Common myeloid progenitor, CD34-positive (primary cell): ENCODE data around the gene AMBRA1.
A peak's percentile ranks its signal among the peaks of the same experiment; 100 is the strongest.

Experiments
- CTCF ChIA-PET: fragments of 350-600 bp; sonication (Branson Sonifier 250); formaldehyde crosslinking; loops from one replicate; lab custom pipeline; 2021; ENCODE audit warnings: antibody characterized with exemption; lab: Charles Lee
- POLR2A ChIA-PET: fragments of 350-600 bp; sonication (Branson Sonifier 250); formaldehyde crosslinking; loops from one replicate; lab custom pipeline; 2021; ENCODE audit warnings: antibody characterized with exemption; lab: Charles Lee
- DNase-seq, 3 donors: peaks; one replicate each; pipeline versions ENCODE4 v3.0.0 to v3.0.0-alpha.2; 2013
- H3K27ac ChIP-seq, 2 experiments: 1 replicate in 1 of 2; 2 replicates in 1 of 2; pipeline ENCODE4 v1.7.0; 2013; ENCODE audit warnings: inconsistent platforms in 2 of 2, low read length in 2 of 2, mild to moderate bottlenecking in 2 of 2, low read depth in 1 of 2, moderate library complexity in 1 of 2; ENCODE audit not compliant: severe bottlenecking in 2 of 2, insufficient read depth in 1 of 2, poor library complexity in 1 of 2
- H3K27me3 ChIP-seq, 5 experiments: replicated peaks in 2 of 5; 1 replicate in 3 of 5; 2 replicates in 2 of 5; pipeline versions ENCODE4 v1.6.1 to v1.7.0; 2013; ENCODE audit warnings: low read length in 4 of 5, mild to moderate bottlenecking in 2 of 5, moderate library complexity in 2 of 5, inconsistent platforms in 1 of 5; ENCODE audit not compliant: insufficient read depth in 5 of 5, control insufficient read depth in 4 of 5
- H3K36me3 ChIP-seq, 4 experiments: 1 replicate in 2 of 4; 2 replicates in 2 of 4; pipeline versions ENCODE4 v1.6.1 to v1.7.0; 2013; ENCODE audit warnings: low read length in 3 of 4, control low read depth in 1 of 4, mild to moderate bottlenecking in 1 of 4; ENCODE audit not compliant: control insufficient read depth in 4 of 4, insufficient read depth in 4 of 4
- H3K4me1 ChIP-seq, 4 experiments: 1 replicate in 3 of 4; 2 replicates in 1 of 4; pipeline versions ENCODE4 v1.6.1 to v1.7.1; 2013; ENCODE audit warnings: low read length in 3 of 4, mild to moderate bottlenecking in 3 of 4, control low read depth in 1 of 4, inconsistent platforms in 1 of 4, moderate library complexity in 1 of 4; ENCODE audit not compliant: control insufficient read depth in 4 of 4, insufficient read depth in 4 of 4; ENCODE audit errors: control extremely low read depth in 1 of 4
- H3K4me3 ChIP-seq, 7 experiments: 1 replicate in 4 of 7; 2 replicates in 3 of 7; pipeline versions ENCODE4 v1.5.1 to v1.7.0; 2013; ENCODE audit warnings: mild to moderate bottlenecking in 7 of 7, low read length in 6 of 7, moderate library complexity in 6 of 7, inconsistent platforms in 2 of 7, low read depth in 2 of 7, control low read depth in 1 of 7; ENCODE audit not compliant: insufficient read depth in 4 of 7, control insufficient read depth in 1 of 7; ENCODE audit errors: extremely low read depth in 1 of 7
- H3K9me3 ChIP-seq, 5 experiments: 1 replicate in 4 of 5; 2 replicates in 1 of 5; pipeline versions ENCODE4 v1.6.1 to v1.7.1; 2013; ENCODE audit warnings: low read length in 4 of 5, mild to moderate bottlenecking in 2 of 5, inconsistent platforms in 1 of 5, low read depth in 1 of 5, moderate library complexity in 1 of 5; ENCODE audit not compliant: control insufficient read depth in 4 of 5, insufficient read depth in 2 of 5; ENCODE audit errors: control extremely low read depth in 1 of 5
- WGBS: methylation state at CpG from one replicate; pipeline ENCODE4 v1.1.5; 2013; ENCODE audit not compliant: insufficient coverage; 5-methylcytosine and 5-hydroxymethylcytosine counted together

AMBRA1 gene

DNA sequence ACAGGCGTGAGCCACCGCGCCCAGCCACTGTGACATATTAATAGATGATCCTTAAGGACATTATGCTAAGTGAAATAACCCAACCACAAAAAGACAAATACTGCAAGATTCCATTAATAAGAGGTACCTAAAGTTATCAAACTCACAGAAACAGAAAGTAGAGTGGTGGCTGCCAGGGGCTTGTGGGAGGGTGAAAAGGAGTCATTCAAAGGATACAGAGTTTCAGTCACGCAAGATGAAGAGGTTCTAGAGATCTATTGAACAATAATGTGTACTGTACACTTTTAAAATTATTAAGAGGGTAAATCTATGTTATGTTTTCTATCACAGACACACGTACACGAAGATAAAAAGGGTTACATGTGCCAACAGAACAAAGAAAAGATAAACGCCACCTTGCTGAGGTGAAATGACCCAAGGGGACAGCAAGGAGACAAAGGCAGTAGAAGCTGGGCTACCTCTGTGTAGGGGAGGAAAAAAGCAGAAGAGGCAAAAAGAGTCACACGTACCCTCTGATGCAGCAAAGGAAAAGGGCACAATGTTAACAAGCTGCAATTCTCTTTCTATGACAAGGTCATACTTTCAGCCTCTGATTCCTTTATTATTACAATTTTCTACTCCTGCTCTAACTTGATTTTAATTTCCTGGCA lies 65.3 kb downstream of the AMBRA1 start:
- ChIA-PET POLR2A (no interaction called here), CTCF (interaction anchor here (0.6 to 19.2 kb wide), 23 partner anchors 9 to 223 kb away, joined by 3 to 190 read pairs (median 3); no protein-coding TSS in a partner anchor)
- DNase-seq: peak in 2 of 3 donors; percentile 29 to 41
- Histone ChIP-seq H3K9me3 (no peaks in the 10 kb centered on the region), H3K36me3 (peaks cover 2 to 6% (median 4%) of the 10 kb centered on the region in 4 experiments), H3K4me1 (peaks cover 0 to 16% (median 12%) of the 10 kb centered on the region in 4 experiments), H3K27ac (no peak overlapping the region), H3K27me3 (no peaks in the 10 kb centered on the region), H3K4me3 (no peak overlapping the region)
- 91% methylated on average over 4 of the region's 8 CpGs for WGBS

- Histone ChIP-seq H3K9me3 (no peaks in the 10 kb centered on the region), H3K4me3 (no peak overlapping the region), H3K27me3 (no peaks in the 10 kb centered on the region), H3K36me3 (peaks cover 2 to 6% (median 4%) of the 10 kb centered on the region in 4 experiments), H3K4me1 (peaks cover 0 to 16% (median 12%) of the 10 kb centered on the region in 4 experiments), H3K27ac (no peak overlapping the region)
- peak in 2 of 3 donors; percentile 50 to 64 for DNase-seq
- CTCF ChIA-PET: interaction anchor here (1.1 to 19.2 kb wide), 2 partner anchors 37 to 166 kb away, joined by 3 to 190 read pairs; no protein-coding TSS in a partner anchor
- no CpG with 5 or more reads among the region's 1 CpG for WGBS
- POLR2A ChIA-PET: no interaction called here
Measured at GRCh38 chr11:46527591-46528130, 66.2 kb downstream of the AMBRA1 start.

DNA sequence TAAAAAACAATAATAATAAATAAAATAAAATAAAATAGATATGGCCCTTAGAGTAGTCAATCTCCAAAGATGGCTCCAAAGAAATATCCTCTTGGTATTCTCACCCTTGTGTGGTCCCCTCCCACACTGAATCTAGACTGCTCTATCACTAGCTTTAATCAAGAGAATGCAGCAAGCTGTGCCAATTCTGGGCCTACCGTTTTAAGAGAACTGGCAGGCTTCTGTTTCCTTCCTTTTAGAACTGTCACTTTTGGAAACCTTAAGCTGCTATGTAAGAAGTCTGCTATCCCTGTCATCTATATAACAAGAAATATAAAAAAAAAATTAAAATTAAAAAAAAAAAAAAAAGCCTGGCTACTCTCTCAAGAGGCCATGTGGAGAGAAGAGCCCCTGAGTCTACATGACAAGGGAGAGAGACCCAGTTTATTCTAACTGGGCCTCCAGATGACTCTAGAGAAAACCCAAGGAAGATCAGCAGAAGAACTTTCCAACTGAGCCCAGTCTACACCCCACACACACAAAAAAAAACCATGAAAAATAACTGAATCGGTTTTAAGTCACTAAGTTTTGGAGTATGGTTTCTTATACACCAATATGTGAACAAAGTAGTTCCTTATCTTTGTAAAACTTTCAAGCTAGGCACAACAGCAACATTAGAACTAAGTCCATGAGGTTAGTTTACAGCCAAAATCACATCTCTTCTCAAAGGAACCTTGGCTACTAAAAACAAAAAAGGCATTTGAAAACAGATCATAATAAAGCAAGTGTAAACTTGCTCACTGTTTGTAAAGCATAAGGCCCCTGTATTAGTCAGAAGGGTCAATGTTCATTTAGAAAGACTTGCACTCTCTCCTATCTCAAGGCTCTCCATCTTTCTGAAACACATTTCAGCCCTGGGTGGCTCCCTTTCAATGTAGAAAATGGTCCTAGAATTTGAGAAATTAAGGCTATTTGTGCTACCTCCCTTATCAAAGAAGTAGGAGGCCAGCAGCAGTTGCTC lies 67.3 kb downstream of the AMBRA1 start:
- Histone ChIP-seq H3K36me3 (peaks cover 2 to 6% (median 4%) of the 10 kb centered on the region in 4 experiments), H3K27me3 (no peaks in the 10 kb centered on the region), H3K4me1 (peaks cover 0 to 16% (median 12%) of the 10 kb centered on the region in 4 experiments), H3K27ac (peak overlapping the region in 1 of 2 experiments; percentile 40), H3K4me3 (no peak overlapping the region), H3K9me3 (no peaks in the 10 kb centered on the region)
- ChIA-PET POLR2A (interaction anchor here (0.6 kb wide), 1 partner anchor 16 kb away, joined by 8 read pairs; no protein-coding TSS in a partner anchor), CTCF (interaction anchor here (1.8 to 2.5 kb wide), 3 partner anchors 12 to 137 kb away, joined by 5 to 10 read pairs (median 7); no protein-coding TSS in a partner anchor)
- DNase-seq: peak in 2 of 3 donors; percentile 57 to 69
- no CpG with 5 or more reads among the region's 2 CpGs for WGBS

GRCh38 chr11:46524201-46524770 lies 69.5 kb downstream of the AMBRA1 start:
- POLR2A ChIA-PET: no interaction called here
- Histone ChIP-seq H3K36me3 (peaks cover 0 to 2% (median 0%) of the 10 kb centered on the region in 4 experiments), H3K9me3 (no peaks in the 10 kb centered on the region), H3K27ac (no peak overlapping the region), H3K4me3 (no peak overlapping the region), H3K4me1 (peaks cover 0 to 13% (median 12%) of the 10 kb centered on the region in 4 experiments), H3K27me3 (no peaks in the 10 kb centered on the region)
- CTCF ChIA-PET: interaction anchor here (0.8 to 2.3 kb wide), 4 partner anchors 11 to 16 kb away, joined by 3 to 7 read pairs (median 4); no protein-coding TSS in a partner anchor
- DNase-seq: no peak

GRCh38 chr11:46523290-46523689 lies 70.5 kb downstream of the AMBRA1 start:
- H3K4me1 ChIP-seq: peaks cover 0 to 6% (median 5%) of the 10 kb centered on the region in 4 experiments
- no peak overlapping the region for H3K27ac ChIP-seq
- POLR2A ChIA-PET: no interaction called here
- CTCF ChIA-PET: interaction anchor here (0.6 to 1.5 kb wide), 4 partner anchors 15 to 35 kb away, joined by 3 to 18 read pairs (median 4); no protein-coding TSS in a partner anchor
- H3K4me3 ChIP-seq: no peak overlapping the region
- no peak for DNase-seq
- no peaks in the 10 kb centered on the region for H3K9me3 ChIP-seq
- H3K27me3 ChIP-seq: no peaks in the 10 kb centered on the region
- peaks cover 0 to 2% (median 0%) of the 10 kb centered on the region in 4 experiments for H3K36me3 ChIP-seq
- WGBS: 93% methylated on average over 5 of the region's 6 CpGs

GRCh38 chr11:46522682-46523281 lies 71.0 kb downstream of the AMBRA1 start:
- POLR2A ChIA-PET: no interaction called here
- Histone ChIP-seq H3K9me3 (no peaks in the 10 kb centered on the region), H3K4me1 (peaks cover 0 to 6% (median 4%) of the 10 kb centered on the region in 4 experiments), H3K27ac (no peak overlapping the region), H3K4me3 (no peak overlapping the region), H3K27me3 (no peaks in the 10 kb centered on the region), H3K36me3 (peaks cover 0 to 2% (median 0%) of the 10 kb centered on the region in 4 experiments)
- DNase-seq: no peak
- CTCF ChIA-PET: interaction anchor here (0.6 to 1.5 kb wide), 8 partner anchors 15 to 154 kb away, joined by 3 to 18 read pairs (median 4); no protein-coding TSS in a partner anchor
- WGBS: 76% methylated on average over 4 of the region's 5 CpGs
